Fibroblast of villous mesenchyme (primary cell): Measurements from ENCODE around the gene LPO. TPM values are rescaled to one million over a fixed set of nuclear protein-coding genes. Genes with fewer than 3 reads are reported as not detected.

Experiments
- DNase-seq: peaks from one replicate; pipeline ENCODE4 v3.0.0-alpha.2; 2010; ENCODE audit warnings: low read depth
- H3K4me3 ChIP-seq: 2 replicates; pipeline ENCODE4 v1.5.1; 2011; ENCODE audit warnings: low read depth, mild to moderate bottlenecking, low read length
- CTCF ChIP-seq: IDR thresholded peaks from 2 replicates; pipeline ENCODE4 v1.5.1; 2012; ENCODE audit warnings: low read depth, mild to moderate bottlenecking, low read length; ENCODE audit not compliant: insufficient read depth
- total RNA-seq: library from RNA; depleted of rRNA; stranded (reverse); fragments of >200 nt; gene quantifications from 2 replicates; pipeline ENCODE4 v1.2.3, GENCODE V29; 2012

LPO gene
- total RNA-seq, 1 donor = not detected

GRCh38 chr17:58281511-58282011 lies 43.2 kb downstream of the LPO start:
- TF ChIP-seq CTCF = no peak
- DNase-seq = no peak
- no peak overlapping the region for H3K4me3 ChIP-seq

- no peak overlapping the region for H3K4me3 ChIP-seq
- TF ChIP-seq CTCF = no peak
- DNase-seq = no peak
Observed at GRCh38 chr17:58282442-58282841, 44.1 kb downstream of the LPO start.

GRCh38 chr17:58283674-58284612 lies 45.6 kb downstream of the LPO start:
- no peak for DNase-seq
- no peak for TF ChIP-seq CTCF
- no peak overlapping the region for H3K4me3 ChIP-seq

GRCh38 chr17:58284613-58285421 lies 46.4 kb downstream of the LPO start:
- TF ChIP-seq CTCF = no peak
- H3K4me3 ChIP-seq = no peak overlapping the region
- DNase-seq = no peak

- no peak for DNase-seq
- no peak for TF ChIP-seq CTCF
- no peak overlapping the region for H3K4me3 ChIP-seq
Observed at GRCh38 chr17:58285422-58285810, 47.0 kb downstream of the LPO start.

GRCh38 chr17:58289869-58290268 lies 51.5 kb downstream of the LPO start:
- no peak for TF ChIP-seq CTCF
- DNase-seq = no peak
- no peak overlapping the region for H3K4me3 ChIP-seq
